HG02885 (cell line): Measurements from ENCODE around the gene THOC2.
A peak's percentile ranks its signal among the peaks of the same experiment; 100 is the strongest.
"Not testable (repeated sequence)": the region's sequence is repeated elsewhere in the genome, so short reads cannot be mapped to it uniquely, and the experiment has no call there.

Source experiments
- ATAC-seq: cut with Tn5 transposase; IDR thresholded peaks from one replicate; pipeline ENCODE4 v1.9.1; 2021; ENCODE audit warnings: mild to moderate bottlenecking; ENCODE audit not compliant: unreplicated experiment, poor library complexity

The THOC2 gene

GRCh38 chrX:123736333-123736921 is 3.6 kb upstream of the THOC2 start:
- no peak for ATAC-seq

DNA sequence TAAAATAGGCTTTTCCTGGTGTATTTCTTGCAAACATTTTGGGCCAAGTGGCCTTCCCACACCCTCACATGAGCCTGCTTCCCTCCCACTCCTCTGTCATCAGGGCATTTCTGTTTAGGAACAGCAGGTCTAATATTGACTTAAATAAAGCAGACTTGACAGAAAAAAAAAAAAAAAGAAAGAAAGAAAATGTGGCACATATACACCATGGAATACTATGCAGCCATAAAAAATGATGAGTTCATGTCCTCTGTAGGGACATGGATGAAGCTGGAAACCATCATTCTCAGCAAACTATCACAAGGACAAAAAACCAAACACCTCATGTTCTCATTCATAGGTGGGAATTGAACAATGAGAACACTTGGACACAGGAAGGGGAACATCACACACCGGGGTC is 2.3 kb upstream of the THOC2 start:
- ATAC-seq = not testable (repeated sequence)

DNA sequence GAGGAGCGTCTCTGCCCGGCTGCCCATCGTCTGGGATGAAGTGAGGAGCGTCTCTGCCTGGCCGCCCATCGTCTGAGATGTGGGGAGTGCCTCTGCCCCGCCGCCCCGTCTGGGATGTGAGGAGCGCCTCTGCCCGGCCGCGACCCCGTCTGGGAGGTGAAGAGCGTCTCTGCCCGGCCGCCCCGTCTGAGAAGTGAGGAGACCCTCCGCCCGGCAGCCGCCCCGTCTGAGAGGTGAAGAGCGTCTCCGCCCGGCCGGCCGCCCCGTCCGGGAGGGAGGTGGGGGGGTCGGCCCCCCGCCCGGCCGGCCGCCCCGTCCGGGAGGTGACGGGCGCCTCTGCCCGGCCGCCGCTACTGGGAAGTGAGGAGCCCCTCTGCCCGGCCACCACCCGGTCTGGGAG is 1.2 kb upstream of the THOC2 start:
- ATAC-seq = not testable (repeated sequence)

- peak; percentile 13 for ATAC-seq
Measured at GRCh38 chrX:123731987-123732669, 724 bp downstream of the THOC2 start.

DNA sequence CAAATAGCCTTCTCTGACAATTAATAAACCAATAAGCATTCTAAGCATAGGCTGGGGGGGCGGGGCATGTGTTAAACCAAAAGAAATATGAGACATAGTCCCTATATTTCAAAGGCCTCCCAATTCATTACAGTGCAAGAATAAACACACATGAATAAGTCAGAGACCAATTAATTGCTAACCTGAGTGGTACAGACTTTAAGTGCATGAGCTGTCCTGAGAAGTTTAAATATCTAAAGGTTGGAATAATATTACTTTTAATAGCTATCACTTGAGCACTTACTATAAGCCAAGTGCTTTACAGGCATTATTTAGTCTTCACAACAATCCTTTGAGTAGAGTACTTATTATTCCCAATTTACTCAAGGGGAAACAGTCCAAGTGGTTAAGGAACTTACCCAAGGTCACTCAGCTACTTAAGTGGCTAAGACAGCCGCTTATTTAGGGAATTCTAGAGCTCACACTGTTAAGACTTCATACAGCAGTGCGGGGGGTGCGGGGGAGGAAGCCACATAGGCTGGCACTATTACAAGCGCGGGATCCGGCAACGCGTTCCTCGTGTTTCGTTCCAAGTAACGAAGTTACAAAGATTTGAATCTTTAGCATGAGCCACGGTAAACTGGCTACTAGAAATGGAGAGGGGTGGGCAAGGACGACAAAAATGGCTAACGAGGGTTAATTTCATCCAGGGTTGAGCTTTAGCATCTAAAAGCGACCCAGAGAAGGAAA is 1.4 kb downstream of the THOC2 start:
- ATAC-seq = no peak

DNA sequence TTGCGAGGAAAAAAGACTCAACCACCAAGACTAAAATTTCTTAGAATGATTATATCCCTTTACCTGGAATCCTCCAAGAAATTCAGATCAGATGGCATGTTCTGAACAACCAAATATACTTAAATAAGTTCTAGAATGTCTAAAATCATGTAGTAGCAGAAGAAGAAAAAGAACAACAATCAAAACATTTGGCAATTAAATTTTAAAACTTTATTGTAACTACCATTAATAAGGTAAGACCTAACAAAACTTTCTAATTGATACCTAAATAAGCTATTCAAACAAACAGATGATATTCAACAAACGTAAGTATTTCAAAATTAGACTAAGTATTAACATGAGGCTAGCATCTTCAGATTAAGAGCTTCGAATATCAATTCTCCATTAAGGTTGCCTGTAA is 4.3 kb downstream of the THOC2 start:
- no peak for ATAC-seq

DNA sequence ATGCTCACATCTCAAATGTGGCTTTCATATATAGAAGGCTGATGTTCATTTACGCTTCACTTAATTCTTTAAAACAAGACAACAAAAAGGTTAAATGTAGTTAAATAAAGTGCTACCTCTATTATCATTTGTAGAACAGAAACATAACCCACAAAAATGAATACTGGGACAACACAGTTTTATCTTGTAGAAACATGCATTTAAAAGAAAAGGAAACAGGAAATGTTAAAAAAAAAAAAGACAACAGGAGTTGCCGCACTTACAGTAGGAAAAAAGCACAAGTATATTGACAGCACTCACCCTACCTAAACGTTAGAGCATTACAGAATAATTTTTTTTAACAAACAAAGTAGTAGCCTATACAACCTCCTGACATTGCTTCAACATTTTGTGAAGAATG is 4.8 kb downstream of the THOC2 start:
- ATAC-seq = no peak

GRCh38 chrX:123722193-123722592 is 10.7 kb downstream of the THOC2 start:
- not testable (repeated sequence) for ATAC-seq

GRCh38 chrX:123720486-123720885 is 12.4 kb downstream of the THOC2 start:
- ATAC-seq = no peak

GRCh38 chrX:123713841-123714240 is 19.0 kb downstream of the THOC2 start:
- ATAC-seq = no peak

DNA sequence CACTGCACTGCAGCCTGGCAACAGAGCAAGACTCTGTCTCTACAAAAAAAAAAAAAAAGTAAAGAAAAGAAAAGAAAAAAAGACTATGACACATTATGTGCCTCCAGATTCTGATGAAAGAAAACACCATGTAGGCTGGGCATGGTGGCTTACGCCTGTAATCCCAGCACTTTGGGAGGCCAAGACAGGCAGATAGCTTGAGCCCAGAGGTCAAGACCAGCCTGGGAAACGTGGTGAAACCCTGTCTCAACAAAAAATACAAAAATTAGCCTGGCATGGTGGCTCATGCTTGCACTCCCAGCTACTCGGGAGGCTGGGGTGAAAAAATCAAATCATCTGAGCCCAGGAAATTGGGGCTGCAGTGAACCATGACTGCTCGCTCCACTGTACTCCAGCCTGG is 19.4 kb downstream of the THOC2 start:
- ATAC-seq = no peak

- not testable (repeated sequence) for ATAC-seq
Measured at GRCh38 chrX:123711201-123711600, 21.7 kb downstream of the THOC2 start.

- no peak for ATAC-seq
Measured at GRCh38 chrX:123704781-123705180, 28.1 kb downstream of the THOC2 start.

- ATAC-seq = no peak
Measured at GRCh38 chrX:123698979-123699520, 33.8 kb downstream of the THOC2 start.

DNA sequence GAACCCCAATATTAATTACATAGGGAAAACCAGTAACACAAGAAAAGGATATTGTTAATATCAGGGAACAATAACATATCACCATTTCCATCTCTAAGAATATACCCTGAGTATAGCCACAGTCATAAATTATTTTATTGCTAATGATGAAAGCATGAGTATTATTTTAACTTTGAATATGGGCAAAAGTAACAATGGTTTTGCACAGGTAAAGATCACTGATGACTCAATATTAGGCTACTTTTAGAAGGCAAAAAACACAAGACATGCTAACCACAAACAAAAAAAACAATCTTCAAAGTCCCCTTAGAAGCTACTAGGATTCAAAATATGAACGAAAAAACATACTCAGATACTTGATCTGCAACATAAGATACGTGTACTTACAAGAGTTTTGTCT is 36.5 kb downstream of the THOC2 start:
- no peak for ATAC-seq

DNA sequence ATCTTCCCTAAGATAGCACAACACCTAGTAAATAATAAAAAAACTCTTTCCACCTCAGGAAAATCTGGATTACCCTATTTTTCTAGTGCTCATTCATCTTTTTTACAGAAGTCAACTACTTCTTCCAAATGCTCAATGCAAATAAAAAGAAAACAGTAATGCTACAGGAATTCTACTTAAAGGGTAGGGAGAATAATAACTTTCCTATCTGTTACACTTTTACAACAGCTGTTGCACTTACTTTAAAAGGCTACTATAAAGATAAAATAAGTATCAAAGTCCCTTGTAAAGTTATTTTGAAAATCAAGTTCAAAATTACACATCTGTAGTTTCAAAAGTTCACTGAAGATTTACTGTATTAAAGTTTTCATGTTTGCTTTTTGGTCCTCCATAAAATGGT is 37.6 kb downstream of the THOC2 start:
- no peak for ATAC-seq

DNA sequence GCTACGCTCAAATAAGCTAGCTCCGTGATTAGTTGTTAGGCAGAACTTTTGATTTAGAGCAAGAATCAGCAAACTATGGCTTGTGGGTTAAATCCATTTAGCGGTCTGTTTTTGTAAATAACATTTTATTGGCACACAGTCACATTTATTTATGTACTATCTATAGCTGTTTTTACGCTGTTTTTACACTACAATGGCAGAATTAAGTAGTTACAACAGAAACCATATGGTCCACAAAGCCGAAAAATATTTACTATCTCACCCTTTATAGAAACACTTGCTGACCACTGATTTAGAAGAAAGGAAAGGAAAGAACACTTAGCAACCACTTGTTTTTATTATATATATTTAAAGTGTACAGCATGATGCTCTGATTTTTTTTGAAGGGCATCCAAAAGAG is 41.1 kb downstream of the THOC2 start:
- ATAC-seq = no peak

DNA sequence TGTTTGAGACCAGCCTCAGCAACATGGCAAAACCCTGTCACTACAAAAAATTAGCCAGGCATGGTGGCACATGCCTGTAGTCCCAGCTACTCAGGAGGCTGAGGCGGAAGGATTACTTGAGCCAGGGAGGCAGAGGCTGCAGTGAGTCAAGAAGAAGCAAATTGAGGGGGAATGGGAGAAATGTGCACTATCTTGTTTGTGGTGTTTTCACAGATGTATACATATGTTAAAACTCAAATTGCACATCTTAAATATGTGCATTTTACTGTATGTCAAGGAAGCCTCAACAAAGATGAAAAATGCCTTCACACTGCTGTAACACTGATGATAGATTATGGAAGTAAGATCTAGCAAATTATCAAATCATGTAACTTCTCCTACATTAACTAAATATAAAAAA is 44.3 kb downstream of the THOC2 start:
- ATAC-seq = no peak

DNA sequence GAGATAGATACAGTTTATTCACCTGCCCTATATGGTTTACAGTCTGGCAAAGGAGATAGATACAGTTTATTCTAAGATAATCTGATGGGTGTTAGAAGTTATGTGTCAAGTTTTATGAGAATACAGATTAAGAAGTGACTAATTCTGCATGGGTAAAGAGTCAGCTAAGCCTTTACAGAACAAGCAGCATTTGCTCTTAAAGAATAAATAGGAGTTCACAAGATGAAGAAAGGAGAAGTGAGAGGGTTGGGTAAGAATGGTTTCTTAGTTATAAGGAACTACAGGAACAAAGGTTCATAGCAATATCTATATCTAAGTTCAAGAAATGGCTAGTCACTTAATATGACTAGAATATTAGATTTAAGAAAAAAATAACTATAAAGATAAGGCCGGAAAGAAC is 47.6 kb downstream of the THOC2 start:
- ATAC-seq = no peak

- no peak for ATAC-seq
Measured at GRCh38 chrX:123682186-123682585, 50.7 kb downstream of the THOC2 start.

DNA sequence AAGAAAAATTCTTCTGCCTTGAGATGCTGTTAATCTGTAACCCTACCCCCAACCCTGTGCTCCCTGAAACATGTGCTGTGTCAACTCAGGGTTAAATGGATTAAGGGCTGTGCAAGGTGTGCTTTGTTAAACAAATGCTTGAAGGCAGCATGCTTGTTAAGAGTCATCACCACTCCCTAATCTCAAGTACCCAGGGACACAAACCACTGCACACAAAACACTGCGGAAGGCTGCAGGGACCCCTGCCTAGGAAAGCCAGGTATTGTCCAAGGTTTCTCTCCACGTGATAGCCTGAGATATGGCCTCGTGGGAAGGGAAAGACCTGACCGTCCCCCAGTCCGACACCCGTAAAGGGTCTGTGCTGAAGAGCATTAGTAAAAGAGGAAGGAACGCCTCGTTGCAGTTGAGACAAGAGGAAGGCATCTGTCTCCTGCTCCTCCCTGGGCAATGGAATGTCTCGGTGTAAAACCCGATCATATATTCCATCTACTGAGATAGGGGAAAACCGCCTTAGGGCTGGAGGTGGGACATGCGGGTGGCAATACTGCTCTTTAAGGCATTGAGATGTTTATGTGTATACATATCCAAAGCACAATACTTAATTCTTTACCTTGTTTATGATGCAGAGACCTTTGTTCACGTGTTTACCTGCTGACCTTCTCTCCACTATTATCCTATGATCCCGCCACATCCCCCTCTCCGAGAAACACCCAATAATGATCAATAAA is 53.0 kb downstream of the THOC2 start:
- not testable (repeated sequence) for ATAC-seq
